Loucy (cell line): Measurements from ENCODE around the gene FTO.
"Not testable (repeated sequence)": the region's sequence is repeated elsewhere in the genome, so short reads cannot be mapped to it uniquely, and the experiment has no call there.

Experiments used
- H2AFZ ChIP-seq: fragments of 200-600 bp; sonication (generic); 2 replicates; pipeline ENCODE4 v1.6.0; 2016; ENCODE audit warnings: antibody characterized with exemption, mild to moderate bottlenecking, low read length, moderate library complexity
- H3F3A ChIP-seq: fragments of 200-600 bp; 2 replicates; pipeline ENCODE4 v1.6.0; 2016; ENCODE audit warnings: antibody characterized with exemption, low read depth, mild to moderate bottlenecking
- H3K27me3 ChIP-seq: fragments of 200-600 bp; sonication (generic); 2 replicates; pipeline ENCODE4 v1.6.1; 2014; ENCODE audit warnings: low read length, mild to moderate bottlenecking; ENCODE audit not compliant: insufficient read depth, poor library complexity, severe bottlenecking
- H3K36me3 ChIP-seq: fragments of 200-600 bp; sonication (generic); 2 replicates; pipeline ENCODE4 v1.6.1; 2016; ENCODE audit warnings: low read length; ENCODE audit not compliant: insufficient read depth
- H3K4me1 ChIP-seq: fragments of 200-600 bp; sonication (generic); 2 replicates; pipeline ENCODE4 v1.5.1; 2014; ENCODE audit warnings: low read length, mild to moderate bottlenecking; ENCODE audit not compliant: insufficient read depth, poor library complexity, severe bottlenecking
- H3K4me2 ChIP-seq: fragments of 200-600 bp; sonication (generic); 2 replicates; pipeline ENCODE4 v1.6.0; 2014; ENCODE audit warnings: antibody characterized with exemption, low read length, low read depth, mild to moderate bottlenecking; ENCODE audit not compliant: poor library complexity, severe bottlenecking
- H3K4me3 ChIP-seq: fragments of 200-600 bp; sonication (generic); 2 replicates; pipeline ENCODE4 v1.5.1; 2014; ENCODE audit warnings: low read length, mild to moderate bottlenecking, mixed read lengths; ENCODE audit not compliant: poor library complexity, severe bottlenecking
- H3K79me2 ChIP-seq: fragments of 200-600 bp; sonication (generic); 2 replicates; pipeline ENCODE4 v1.6.1; 2014; ENCODE audit warnings: low read length; ENCODE audit not compliant: insufficient read depth
- H3K9ac ChIP-seq: fragments of 200-600 bp; sonication (generic); 2 replicates; pipeline ENCODE4 v1.6.0; 2014; ENCODE audit warnings: mild to moderate bottlenecking, low read depth, low read length, moderate library complexity; ENCODE audit not compliant: poor library complexity, severe bottlenecking
- H3K9me2 ChIP-seq: fragments of 200-600 bp; sonication (generic); replicated peaks from 2 replicates; pipeline ENCODE4 v1.6.1; 2016; ENCODE audit warnings: low read depth, low read length, mixed read lengths
- H3K9me3 ChIP-seq: fragments of 200-600 bp; sonication (generic); 2 replicates; pipeline ENCODE4 v1.6.1; 2014; ENCODE audit warnings: mild to moderate bottlenecking, antibody characterized with exemption, low read length, low read depth; ENCODE audit not compliant: insufficient read depth
- H4K20me1 ChIP-seq: fragments of 200-600 bp; sonication (generic); 2 replicates; pipeline ENCODE4 v1.6.0; 2014; ENCODE audit warnings: antibody characterized with exemption, low read length, mild to moderate bottlenecking; ENCODE audit not compliant: insufficient read depth, poor library complexity, severe bottlenecking
- EZH2phosphoT487 ChIP-seq: fragments of 200-600 bp; IDR thresholded peaks from 2 replicates; pipeline ENCODE4 v1.6.1; 2018; ENCODE audit warnings: antibody characterized with exemption, mild to moderate bottlenecking, moderate library complexity, borderline replicate concordance
- TF ChIP-seq, protein P1 (sequence below): fragments of 200-600 bp; sonication (generic); conservative IDR thresholded peaks from 2 replicates; pipeline ENCODE4 v1.5.1; 2014; ENCODE audit warnings: mild to moderate bottlenecking, antibody characterized with exemption, low read length

Gene FTO

DNA sequence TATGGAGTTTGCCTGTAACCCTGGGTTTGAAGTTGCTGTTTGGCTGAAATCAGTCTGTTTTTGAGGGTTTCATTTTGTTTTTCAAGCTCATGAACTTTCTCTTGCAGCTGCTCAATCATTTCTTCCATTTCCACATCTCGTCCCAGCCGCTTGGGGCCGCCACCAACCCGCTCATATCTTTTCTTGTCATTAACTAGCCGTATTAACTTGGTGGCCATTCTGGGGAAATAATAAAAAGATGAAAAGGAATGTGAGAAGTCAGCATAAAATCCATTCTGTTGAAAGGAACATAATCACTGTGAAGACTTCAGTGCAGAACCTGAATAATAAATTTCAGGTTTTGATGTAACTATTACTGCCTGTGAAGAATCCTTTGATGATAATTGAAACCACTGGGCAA is 11.8 kb upstream of the FTO start:
- no peaks in the 10 kb centered on the region for H3K79me2 ChIP-seq
- no peak overlapping the region for H3K9ac ChIP-seq
- no peak overlapping the region for H3K4me2 ChIP-seq
- no peaks in the 10 kb centered on the region for H3K9me3 ChIP-seq
- no peaks in the 10 kb centered on the region for H4K20me1 ChIP-seq
- H3K27me3 ChIP-seq: no peaks in the 10 kb centered on the region
- H3K36me3 ChIP-seq: no peaks in the 10 kb centered on the region
- no peaks in the 10 kb centered on the region for H3K4me1 ChIP-seq
- H2AFZ ChIP-seq: no peak overlapping the region
- no peaks in the 10 kb centered on the region for H3F3A ChIP-seq
- H3K9me2 ChIP-seq: no peaks in the 10 kb centered on the region
- H3K4me3 ChIP-seq: no peak overlapping the region
- TF ChIP-seq EZH2phosphoT487: no peak
- TF ChIP-seq, protein P1, sequence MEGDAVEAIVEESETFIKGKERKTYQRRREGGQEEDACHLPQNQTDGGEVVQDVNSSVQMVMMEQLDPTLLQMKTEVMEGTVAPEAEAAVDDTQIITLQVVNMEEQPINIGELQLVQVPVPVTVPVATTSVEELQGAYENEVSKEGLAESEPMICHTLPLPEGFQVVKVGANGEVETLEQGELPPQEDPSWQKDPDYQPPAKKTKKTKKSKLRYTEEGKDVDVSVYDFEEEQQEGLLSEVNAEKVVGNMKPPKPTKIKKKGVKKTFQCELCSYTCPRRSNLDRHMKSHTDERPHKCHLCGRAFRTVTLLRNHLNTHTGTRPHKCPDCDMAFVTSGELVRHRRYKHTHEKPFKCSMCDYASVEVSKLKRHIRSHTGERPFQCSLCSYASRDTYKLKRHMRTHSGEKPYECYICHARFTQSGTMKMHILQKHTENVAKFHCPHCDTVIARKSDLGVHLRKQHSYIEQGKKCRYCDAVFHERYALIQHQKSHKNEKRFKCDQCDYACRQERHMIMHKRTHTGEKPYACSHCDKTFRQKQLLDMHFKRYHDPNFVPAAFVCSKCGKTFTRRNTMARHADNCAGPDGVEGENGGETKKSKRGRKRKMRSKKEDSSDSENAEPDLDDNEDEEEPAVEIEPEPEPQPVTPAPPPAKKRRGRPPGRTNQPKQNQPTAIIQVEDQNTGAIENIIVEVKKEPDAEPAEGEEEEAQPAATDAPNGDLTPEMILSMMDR: peak; percentile 40

DNA sequence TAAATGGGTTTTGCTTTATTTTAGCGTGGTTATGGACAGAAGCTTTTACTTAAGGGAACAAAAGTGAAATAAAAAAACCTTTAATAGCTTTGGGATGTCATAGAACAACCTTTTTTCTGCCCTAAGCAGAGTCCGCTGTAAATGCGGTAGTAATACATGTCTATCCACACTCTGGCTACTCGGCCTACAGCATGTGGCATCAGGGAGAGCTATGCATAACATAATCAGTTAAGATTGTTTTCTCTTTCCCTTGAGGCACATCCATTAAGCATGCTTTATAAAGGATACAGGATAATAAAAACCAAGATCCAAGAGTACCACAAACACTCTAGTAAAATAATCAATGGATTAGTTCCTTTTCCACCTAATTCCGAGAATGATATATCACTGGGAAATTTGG is 10.6 kb upstream of the FTO start:
- no peaks in the 10 kb centered on the region for H3K36me3 ChIP-seq
- H3K27me3 ChIP-seq: no peaks in the 10 kb centered on the region
- H3K79me2 ChIP-seq: no peaks in the 10 kb centered on the region
- TF ChIP-seq, protein P1: no peak
- no peak for TF ChIP-seq EZH2phosphoT487
- H3K4me1 ChIP-seq: no peaks in the 10 kb centered on the region
- H3F3A ChIP-seq: no peaks in the 10 kb centered on the region
- H3K9me3 ChIP-seq: no peaks in the 10 kb centered on the region
- H3K4me2 ChIP-seq: no peak overlapping the region
- H2AFZ ChIP-seq: no peak overlapping the region
- H4K20me1 ChIP-seq: no peaks in the 10 kb centered on the region
- no peaks in the 10 kb centered on the region for H3K9me2 ChIP-seq
- H3K4me3 ChIP-seq: no peak overlapping the region
- H3K9ac ChIP-seq: no peak overlapping the region

DNA sequence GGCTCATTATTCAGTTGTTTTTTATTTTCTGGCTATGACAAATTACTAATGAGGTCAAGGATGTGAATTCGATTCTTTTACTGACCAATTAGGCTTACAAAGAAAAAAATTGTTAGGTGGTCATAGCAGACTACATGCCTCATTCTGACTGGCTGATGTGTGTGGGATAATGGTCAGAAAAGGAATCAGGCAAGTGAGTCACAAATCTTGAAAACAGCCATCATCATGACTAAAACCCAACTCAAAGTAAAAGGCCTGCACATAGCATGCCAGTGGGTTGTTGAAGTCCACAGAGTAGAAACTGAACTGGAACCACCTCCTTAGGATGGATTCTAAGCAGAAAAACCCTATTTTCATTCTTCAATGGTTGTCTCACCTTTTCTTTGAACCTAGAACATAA is 8.9 kb upstream of the FTO start:
- Histone ChIP-seq H3K4me1 (no peaks in the 10 kb centered on the region), H4K20me1 (no peaks in the 10 kb centered on the region), H2AFZ (no peak overlapping the region), H3K9me3 (no peaks in the 10 kb centered on the region), H3K4me3 (no peak overlapping the region), H3K36me3 (no peaks in the 10 kb centered on the region), H3K9ac (no peak overlapping the region), H3K4me2 (no peak overlapping the region), H3K9me2 (no peaks in the 10 kb centered on the region), H3K27me3 (no peaks in the 10 kb centered on the region), H3K79me2 (no peaks in the 10 kb centered on the region), H3F3A (no peaks in the 10 kb centered on the region)
- TF ChIP-seq, protein P1: no peak
- TF ChIP-seq EZH2phosphoT487: no peak

DNA sequence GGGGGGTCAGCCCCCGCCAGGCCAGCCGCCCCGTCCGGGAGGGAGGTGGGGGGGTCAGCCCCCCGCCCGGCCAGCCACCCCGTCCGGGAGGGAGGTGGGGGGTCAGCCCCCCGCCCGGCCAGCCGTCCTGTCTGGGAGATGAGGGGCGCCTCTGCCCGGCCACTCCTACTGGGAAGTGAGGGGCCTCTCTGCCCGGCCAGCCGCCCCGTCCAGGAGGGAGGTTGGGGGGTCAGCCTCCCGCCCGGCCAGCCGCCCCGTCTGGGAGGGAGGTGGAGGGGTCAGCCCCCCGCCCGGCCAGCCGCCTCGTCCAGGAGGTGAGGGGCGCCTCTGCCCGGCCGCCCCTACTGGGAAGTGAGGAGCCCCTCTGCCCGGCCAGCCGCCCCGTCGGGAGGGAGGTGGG is 5.7 kb upstream of the FTO start:
- not testable (repeated sequence) for H3K9me2 ChIP-seq, H3K4me1 ChIP-seq, H3F3A ChIP-seq, H3K27me3 ChIP-seq, H3K79me2 ChIP-seq, H4K20me1 ChIP-seq, H2AFZ ChIP-seq, H3K4me3 ChIP-seq, H3K4me2 ChIP-seq, H3K36me3 ChIP-seq, H3K9me3 ChIP-seq, H3K9ac ChIP-seq
